GM12878 (cell line): ENCODE results near the gene NR1D2. TPM values are rescaled to one million over a fixed set of nuclear protein-coding genes. Genes with fewer than 3 reads are reported as not detected.

Source experiments
- ATF2 ChIP-seq: IDR thresholded peaks from 2 replicates; pipeline ENCODE4 v1.6.1; 2012; ENCODE audit warnings: low read length, inconsistent platforms
- ATF7 ChIP-seq: fragments of 450-650 bp; IDR thresholded peaks from 2 replicates; pipeline ENCODE4 v1.6.1; 2016; ENCODE audit warnings: low read depth, mild to moderate bottlenecking
- BACH1 ChIP-seq: fragments of 450-650 bp; IDR thresholded peaks from 2 replicates; pipeline ENCODE4 v1.6.1; 2017; ENCODE audit warnings: mild to moderate bottlenecking, borderline replicate concordance
- EED ChIP-seq: sonication (generic); IDR thresholded peaks from 2 replicates; pipeline ENCODE4 v1.6.1; 2016; ENCODE audit warnings: antibody characterized with exemption, low read depth
- EP300 ChIP-seq, 2 experiments: fragments of 150-350 bp in 1 of 2; IDR thresholded peaks; 2 replicates each; pipeline ENCODE4 v1.6.1; 2011 to 2012; ENCODE audit warnings: low read depth in 2 of 2, low read length in 2 of 2, borderline replicate concordance in 1 of 2, improper control_type of control experiment in 1 of 2, inconsistent platforms in 1 of 2; ENCODE audit not compliant: control insufficient read depth in 1 of 2
- GATAD2B ChIP-seq: fragments of 450-650 bp; conservative IDR thresholded peaks from 2 replicates; pipeline ENCODE4 v1.6.1; 2017; ENCODE audit warnings: low read depth, mild to moderate bottlenecking, moderate library complexity
- IKZF1 ChIP-seq: fragments of 450-650 bp; conservative IDR thresholded peaks from 2 replicates; pipeline ENCODE4 v1.6.1; 2017; ENCODE audit warnings: antibody characterized with exemption, mild to moderate bottlenecking
- JUND ChIP-seq: IDR thresholded peaks from 2 replicates; pipeline ENCODE4 v1.6.1; 2012; ENCODE audit warnings: low read depth, mild to moderate bottlenecking, low read length, improper control_type of control experiment, moderate library complexity
- KAT2A ChIP-seq: conservative IDR thresholded peaks from 2 replicates; pipeline ENCODE4 v1.6.1; 2011; ENCODE audit warnings: low read depth, low read length; ENCODE audit not compliant: control insufficient read depth
- MEF2A ChIP-seq: IDR thresholded peaks from 2 replicates; pipeline ENCODE4 v1.6.1; 2011; ENCODE audit warnings: low read depth, mild to moderate bottlenecking, low read length, moderate library complexity; ENCODE audit not compliant: insufficient read depth
- MYB ChIP-seq: fragments of 150-350 bp; IDR thresholded peaks from 2 replicates; pipeline ENCODE4 v1.6.1; 2014; ENCODE audit warnings: mild to moderate bottlenecking, low read depth, low read length, borderline replicate concordance
- SMARCA5 ChIP-seq: fragments of 450-650 bp; IDR thresholded peaks from 2 replicates; pipeline ENCODE4 v1.6.1; 2017; ENCODE audit warnings: mild to moderate bottlenecking
- STAT1 ChIP-seq: fragments of 450-650 bp; conservative IDR thresholded peaks from 2 replicates; pipeline ENCODE4 v1.6.1; 2014; ENCODE audit warnings: antibody characterized with exemption, mild to moderate bottlenecking
- WRNIP1 ChIP-seq: IDR thresholded peaks from 2 replicates; pipeline ENCODE4 v1.6.1; 2011; ENCODE audit warnings: low read depth, low read length, improper control_type of control experiment, borderline replicate concordance
- ZNF217 ChIP-seq: fragments of 450-650 bp; IDR thresholded peaks from 2 replicates; pipeline ENCODE4 v1.6.1; 2017; ENCODE audit warnings: antibody characterized with exemption, mild to moderate bottlenecking
- ZNF274 ChIP-seq: IDR thresholded peaks from one replicate; pipeline ENCODE4 v1.8.0; 2011; ENCODE audit not compliant: insufficient read length, insufficient read depth
- polyA plus RNA-seq, 11 experiments: library from polyadenylated mRNA; depleted of rRNA in 4 of 11; unstranded in 6 of 11; stranded (reverse) in 5 of 11; fragments of >200 nt; fragmentation: Nextera tagmentation in 4 of 11; fragmentation: Illumina TruSeq in 1 of 11; extraction: Ambion mirVana in 4 of 11; extraction: Trizol in 1 of 11; gene quantifications; 1 replicate in 1 of 11; 2 replicates in 10 of 11; pipeline versions ENCODE4 v1.2.1 to v1.2.3, GENCODE V29; 2011 to 2016; ENCODE audit warnings: inconsistent platforms in 2 of 11, missing spikeins in 2 of 11, low read depth in 1 of 11
- total RNA-seq, 4 experiments: library from RNA; depleted of rRNA in 3 of 4; stranded (reverse); fragments of >200 nt in 3 of 4; fragmentation: Illumina TruSeq in 1 of 4; extraction: Trizol in 1 of 4; gene quantifications; 2 replicates each; pipeline versions ENCODE4 v1.2.1 to v1.2.3, GENCODE V29; 2013 to 2021
- TF ChIP-seq, protein P1 (sequence below): fragments of 450-650 bp; IDR thresholded peaks from 2 replicates; pipeline ENCODE4 v1.6.1; 2017; ENCODE audit warnings: antibody characterized with exemption, mild to moderate bottlenecking, moderate library complexity
- TF ChIP-seq, protein P2 (sequence below): fragments of 450-650 bp; IDR thresholded peaks from 2 replicates; pipeline ENCODE4 v1.6.1; 2017; ENCODE audit warnings: mild to moderate bottlenecking, moderate library complexity
- TF ChIP-seq, protein P3 (sequence below): IDR thresholded peaks from 2 replicates; pipeline ENCODE4 v1.6.1; 2011; ENCODE audit warnings: borderline replicate concordance, low read depth, mild to moderate bottlenecking, moderate library complexity, low read length; ENCODE audit not compliant: insufficient read depth, poor library complexity, severe bottlenecking

NR1D2 gene
- total and polyA plus RNA-seq, 10 of the 15 experiments (the other 5 are each of a cell fraction or from before 2014, with no cell fraction given): 0.67 to 5.3 (median 2.6) TPM

DNA sequence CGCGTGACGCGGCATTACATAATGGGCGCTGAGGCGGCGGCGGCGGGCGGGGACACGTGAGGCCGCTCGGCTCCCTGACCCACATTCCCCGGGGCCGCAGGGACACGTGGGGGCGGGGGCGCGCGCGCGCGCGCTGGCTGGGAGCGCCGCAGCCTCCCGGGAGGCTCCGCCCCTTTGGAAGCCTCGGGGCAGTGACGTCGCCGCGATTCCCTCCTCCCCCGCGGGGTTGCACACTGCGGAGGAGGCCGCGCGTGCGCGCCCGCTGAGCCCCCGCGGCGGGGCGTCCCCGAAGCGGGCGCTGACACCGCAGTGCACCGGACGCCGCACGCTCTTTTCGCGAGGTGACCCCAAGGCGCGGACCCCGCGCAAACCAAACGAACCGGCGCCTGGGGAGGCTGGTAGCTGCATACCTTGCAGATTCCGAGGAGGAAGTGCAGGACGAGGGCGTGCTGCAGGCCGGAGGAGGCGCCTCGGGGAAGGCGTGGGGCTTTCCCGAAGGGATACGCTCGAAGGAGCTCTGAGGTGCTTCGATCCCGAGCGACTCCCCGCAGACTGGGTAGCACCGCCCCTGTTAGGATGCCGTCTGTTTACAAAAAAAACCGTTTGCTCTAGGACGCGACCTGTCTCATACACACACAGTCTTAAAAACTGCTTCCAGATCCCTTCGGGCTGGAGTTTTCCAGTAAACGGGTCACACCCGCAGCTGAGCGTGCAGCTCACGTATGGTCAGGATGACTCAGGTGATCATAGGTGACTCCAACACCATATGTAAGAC is 1.0 kb downstream of the NR1D2 start (continued):
- TF ChIP-seq, protein P1, sequence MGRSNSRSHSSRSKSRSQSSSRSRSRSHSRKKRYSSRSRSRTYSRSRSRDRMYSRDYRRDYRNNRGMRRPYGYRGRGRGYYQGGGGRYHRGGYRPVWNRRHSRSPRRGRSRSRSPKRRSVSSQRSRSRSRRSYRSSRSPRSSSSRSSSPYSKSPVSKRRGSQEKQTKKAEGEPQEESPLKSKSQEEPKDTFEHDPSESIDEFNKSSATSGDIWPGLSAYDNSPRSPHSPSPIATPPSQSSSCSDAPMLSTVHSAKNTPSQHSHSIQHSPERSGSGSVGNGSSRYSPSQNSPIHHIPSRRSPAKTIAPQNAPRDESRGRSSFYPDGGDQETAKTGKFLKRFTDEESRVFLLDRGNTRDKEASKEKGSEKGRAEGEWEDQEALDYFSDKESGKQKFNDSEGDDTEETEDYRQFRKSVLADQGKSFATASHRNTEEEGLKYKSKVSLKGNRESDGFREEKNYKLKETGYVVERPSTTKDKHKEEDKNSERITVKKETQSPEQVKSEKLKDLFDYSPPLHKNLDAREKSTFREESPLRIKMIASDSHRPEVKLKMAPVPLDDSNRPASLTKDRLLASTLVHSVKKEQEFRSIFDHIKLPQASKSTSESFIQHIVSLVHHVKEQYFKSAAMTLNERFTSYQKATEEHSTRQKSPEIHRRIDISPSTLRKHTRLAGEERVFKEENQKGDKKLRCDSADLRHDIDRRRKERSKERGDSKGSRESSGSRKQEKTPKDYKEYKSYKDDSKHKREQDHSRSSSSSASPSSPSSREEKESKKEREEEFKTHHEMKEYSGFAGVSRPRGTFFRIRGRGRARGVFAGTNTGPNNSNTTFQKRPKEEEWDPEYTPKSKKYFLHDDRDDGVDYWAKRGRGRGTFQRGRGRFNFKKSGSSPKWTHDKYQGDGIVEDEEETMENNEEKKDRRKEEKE: no peak
- 0 out of 2 replicates have a peak, but pooled peaks have one; percentile 64 for TF ChIP-seq STAT1
- TF ChIP-seq JUND: 0 out of 2 replicates have a peak, but pooled peaks have one; percentile 7
- no peak for TF ChIP-seq ATF7
- peak; percentile 80 for TF ChIP-seq ATF2
- TF ChIP-seq GATAD2B: peak; percentile 96
- peak; percentile 52; the same call in 1 of the 2 replicates for TF ChIP-seq EED
- TF ChIP-seq SMARCA5: 0 out of 2 replicates have a peak, but pooled peaks have one; percentile 53
- no peak for TF ChIP-seq MYB
- peak; percentile 85 for TF ChIP-seq BACH1
- peak; percentile 32; the same call in 1 of the 2 replicates for TF ChIP-seq MEF2A
- peak in 1 of 2 experiments; percentile 39; a peak in 1 of 4 replicates for TF ChIP-seq EP300 (IDR thresholded peaks at IDR 0.05; ENCODE audit: borderline replicate concordance in 1 of 2, control insufficient read depth in 1 of 2, low read depth in 2 of 2, low read length in 2 of 2)
- TF ChIP-seq, protein P2, sequence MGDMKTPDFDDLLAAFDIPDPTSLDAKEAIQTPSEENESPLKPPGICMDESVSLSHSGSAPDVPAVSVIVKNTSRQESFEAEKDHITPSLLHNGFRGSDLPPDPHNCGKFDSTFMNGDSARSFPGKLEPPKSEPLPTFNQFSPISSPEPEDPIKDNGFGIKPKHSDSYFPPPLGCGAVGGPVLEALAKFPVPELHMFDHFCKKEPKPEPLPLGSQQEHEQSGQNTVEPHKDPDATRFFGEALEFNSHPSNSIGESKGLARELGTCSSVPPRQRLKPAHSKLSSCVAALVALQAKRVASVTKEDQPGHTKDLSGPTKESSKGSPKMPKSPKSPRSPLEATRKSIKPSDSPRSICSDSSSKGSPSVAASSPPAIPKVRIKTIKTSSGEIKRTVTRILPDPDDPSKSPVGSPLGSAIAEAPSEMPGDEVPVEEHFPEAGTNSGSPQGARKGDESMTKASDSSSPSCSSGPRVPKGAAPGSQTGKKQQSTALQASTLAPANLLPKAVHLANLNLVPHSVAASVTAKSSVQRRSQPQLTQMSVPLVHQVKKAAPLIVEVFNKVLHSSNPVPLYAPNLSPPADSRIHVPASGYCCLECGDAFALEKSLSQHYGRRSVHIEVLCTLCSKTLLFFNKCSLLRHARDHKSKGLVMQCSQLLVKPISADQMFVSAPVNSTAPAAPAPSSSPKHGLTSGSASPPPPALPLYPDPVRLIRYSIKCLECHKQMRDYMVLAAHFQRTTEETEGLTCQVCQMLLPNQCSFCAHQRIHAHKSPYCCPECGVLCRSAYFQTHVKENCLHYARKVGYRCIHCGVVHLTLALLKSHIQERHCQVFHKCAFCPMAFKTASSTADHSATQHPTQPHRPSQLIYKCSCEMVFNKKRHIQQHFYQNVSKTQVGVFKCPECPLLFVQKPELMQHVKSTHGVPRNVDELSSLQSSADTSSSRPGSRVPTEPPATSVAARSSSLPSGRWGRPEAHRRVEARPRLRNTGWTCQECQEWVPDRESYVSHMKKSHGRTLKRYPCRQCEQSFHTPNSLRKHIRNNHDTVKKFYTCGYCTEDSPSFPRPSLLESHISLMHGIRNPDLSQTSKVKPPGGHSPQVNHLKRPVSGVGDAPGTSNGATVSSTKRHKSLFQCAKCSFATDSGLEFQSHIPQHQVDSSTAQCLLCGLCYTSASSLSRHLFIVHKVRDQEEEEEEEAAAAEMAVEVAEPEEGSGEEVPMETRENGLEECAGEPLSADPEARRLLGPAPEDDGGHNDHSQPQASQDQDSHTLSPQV: 0 out of 2 replicates have a peak, but pooled peaks have one; percentile 29
- peak; percentile 96 for TF ChIP-seq IKZF1
- TF ChIP-seq KAT2A: no peak
- no peak for TF ChIP-seq WRNIP1
- TF ChIP-seq ZNF217: no peak
- TF ChIP-seq, protein P3, sequence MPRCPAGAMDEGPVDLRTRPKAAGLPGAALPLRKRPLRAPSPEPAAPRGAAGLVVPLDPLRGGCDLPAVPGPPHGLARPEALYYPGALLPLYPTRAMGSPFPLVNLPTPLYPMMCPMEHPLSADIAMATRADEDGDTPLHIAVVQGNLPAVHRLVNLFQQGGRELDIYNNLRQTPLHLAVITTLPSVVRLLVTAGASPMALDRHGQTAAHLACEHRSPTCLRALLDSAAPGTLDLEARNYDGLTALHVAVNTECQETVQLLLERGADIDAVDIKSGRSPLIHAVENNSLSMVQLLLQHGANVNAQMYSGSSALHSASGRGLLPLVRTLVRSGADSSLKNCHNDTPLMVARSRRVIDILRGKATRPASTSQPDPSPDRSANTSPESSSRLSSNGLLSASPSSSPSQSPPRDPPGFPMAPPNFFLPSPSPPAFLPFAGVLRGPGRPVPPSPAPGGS: peak; percentile 77
- TF ChIP-seq ZNF274: no peak
